NCI-H128 (cell line): ENCODE data around the gene PKIG.

Experiments
- DNase-seq: peaks from one replicate; lab custom pipeline; 2025; ENCODE audit not compliant: unreplicated experiment; lab: John Stamatoyannopoulos, UW

Gene PKIG

DNA sequence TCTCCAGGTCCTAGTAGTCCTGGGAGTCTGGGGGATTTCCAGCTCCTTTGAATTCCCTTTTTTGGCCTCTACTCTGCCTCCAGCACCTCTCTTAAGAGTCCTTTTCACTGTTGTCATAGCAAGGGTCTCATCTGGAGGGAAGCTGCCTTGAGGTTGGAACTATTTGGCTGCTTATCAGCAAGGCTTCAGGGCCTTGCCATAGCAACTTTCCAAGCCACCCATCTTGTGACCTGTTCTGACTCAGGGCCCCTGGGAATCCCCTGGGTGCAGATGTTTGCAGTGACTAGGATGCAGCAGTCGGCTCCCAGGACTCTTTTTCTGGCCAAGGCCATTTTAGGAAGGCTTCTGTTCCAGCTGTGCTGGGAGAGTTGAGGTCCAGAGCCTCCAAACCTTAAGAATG, 12.4 kb downstream of the PKIG start:
- DNase-seq = no peak

GRCh38 chr20:44596010-44596409, 13.6 kb downstream of the PKIG start:
- no peak for DNase-seq

DNA sequence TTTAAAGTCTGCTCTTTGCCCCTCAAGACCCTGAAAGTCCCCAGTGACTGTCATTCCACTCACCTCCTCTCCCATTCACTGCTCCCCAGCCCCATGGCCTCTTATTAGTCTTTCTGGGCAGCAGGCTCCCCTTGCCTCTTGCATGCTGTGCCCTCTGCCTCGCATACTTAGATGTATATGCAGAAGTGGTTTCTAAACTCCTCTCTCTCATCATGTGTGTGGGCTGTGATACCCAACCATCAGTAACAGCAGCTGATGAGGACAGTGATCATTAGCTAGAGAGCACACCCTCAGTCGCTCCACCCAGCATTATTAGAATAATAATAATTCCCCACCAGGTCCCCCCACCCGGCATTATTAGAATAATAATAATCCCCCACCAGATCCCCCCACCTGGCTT, 14.5 kb downstream of the PKIG start:
- DNase-seq = no peak

GRCh38 chr20:44597516-44597915, 15.1 kb downstream of the PKIG start:
- DNase-seq = no peak

- no peak for DNase-seq
Observed at GRCh38 chr20:44597930-44598329, 15.6 kb downstream of the PKIG start.

DNA sequence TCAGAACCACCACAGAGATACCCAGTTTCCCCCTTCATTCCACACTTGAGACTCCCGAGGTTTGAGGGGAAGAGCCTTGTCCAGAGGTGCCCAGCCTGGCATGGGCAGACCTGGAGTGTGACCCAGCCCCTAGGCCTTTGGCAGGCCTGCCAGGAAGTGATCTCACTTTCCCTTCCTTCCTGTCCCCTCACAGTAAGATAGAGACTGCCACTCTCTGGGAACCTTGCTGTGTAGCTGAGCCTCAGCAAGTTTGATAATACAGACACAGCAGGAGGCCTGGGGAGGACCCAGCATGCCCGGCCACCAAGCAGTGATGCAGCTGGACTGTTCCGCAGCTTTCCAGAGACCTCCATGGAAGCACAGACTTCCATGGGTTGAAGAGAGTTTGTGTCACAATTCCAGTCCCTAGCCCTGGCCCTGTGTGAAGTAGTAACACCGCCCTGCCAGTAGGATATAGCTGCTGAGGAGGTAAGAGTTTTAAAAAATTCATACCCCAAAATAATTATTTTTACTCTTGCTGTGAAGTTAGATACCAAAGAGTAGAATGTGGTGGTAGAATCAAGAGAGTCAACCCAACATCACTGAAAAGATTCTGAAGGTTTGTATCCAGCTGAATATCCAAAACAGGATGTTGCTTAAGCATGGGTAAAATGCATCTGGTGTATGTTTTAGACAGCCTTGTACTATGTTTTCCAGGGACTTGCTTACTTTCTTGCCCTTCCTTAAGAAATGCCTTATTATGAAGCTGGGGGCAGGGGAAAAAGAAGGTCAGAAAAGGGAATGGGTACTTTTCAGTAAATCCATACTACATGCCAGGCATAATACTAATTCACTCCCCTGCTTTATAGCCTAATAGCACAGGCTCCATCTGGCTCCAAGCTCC, 16.3 kb downstream of the PKIG start:
- DNase-seq = no peak

GRCh38 chr20:44599715-44600114, 17.3 kb downstream of the PKIG start:
- DNase-seq = no peak

DNA sequence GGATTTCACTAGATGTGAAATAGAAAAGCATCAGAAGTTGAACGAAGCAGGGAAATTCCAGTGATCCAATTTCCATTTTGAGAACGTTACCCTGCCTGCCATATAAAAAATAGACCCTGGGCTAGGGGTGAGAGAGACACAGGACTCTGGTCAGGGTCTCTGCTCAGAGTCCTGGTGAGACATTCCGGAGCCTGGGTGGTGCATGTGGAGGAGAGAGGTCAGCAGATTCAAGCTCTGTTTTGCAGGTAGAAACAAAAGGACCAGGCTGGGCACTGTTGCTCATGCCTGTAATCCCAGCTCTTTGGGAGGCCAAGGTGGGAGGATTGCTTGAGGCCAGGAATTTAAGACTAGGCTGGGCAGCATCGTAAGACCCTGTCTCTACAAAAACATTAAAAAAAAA, 17.9 kb downstream of the PKIG start:
- DNase-seq = no peak

DNA sequence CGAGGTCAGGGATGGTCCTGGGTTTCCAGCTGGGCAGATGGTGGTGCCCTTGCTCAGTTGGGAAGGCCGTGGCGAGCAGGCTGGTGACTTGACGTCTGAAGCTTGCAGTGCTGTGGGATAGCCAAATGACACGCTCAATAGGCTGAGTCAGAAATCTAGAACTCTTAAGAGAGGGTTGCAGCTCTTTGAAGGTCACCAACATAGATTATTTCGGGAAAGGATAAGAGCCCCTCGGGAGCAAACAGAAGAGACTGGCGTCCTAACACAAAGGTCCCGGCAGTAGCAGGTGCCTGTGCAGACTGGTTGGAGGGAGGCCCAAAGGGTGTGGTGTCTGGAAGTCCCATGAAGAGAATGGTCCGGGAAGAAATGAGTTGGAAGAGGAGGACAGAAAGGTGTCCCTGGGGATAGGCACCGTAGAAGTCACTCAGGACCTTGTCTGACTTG, 18.4 kb downstream of the PKIG start:
- DNase-seq = no peak

- no peak for DNase-seq
Observed at GRCh38 chr20:44601236-44601671, 18.9 kb downstream of the PKIG start.

DNA sequence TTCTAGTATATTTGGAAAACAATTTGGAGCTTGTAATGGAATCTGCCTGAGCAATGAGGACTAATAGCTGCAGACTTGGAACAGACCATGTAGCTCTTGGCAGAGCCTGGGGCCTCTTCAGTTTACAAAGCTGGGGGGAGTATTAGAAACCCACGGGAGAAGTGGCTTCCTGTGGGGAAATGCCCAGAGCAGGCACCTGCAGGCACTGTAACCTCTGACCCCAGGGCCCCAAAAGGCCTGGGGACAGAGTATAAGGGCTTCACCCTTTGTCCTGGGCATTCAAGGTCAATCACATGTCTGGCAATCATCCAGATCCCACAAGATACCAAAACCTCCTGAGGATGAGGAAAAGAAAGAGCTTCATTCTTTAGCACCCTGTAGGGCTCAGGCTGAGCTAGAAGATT, 19.4 kb downstream of the PKIG start:
- no peak for DNase-seq

GRCh38 chr20:44603327-44603726, 20.9 kb downstream of the PKIG start:
- DNase-seq = no peak

- no peak for DNase-seq
Observed at GRCh38 chr20:44606725-44607441, 24.5 kb downstream of the PKIG start.

- DNase-seq = no peak
Observed at GRCh38 chr20:44609006-44609515, 26.7 kb downstream of the PKIG start.

GRCh38 chr20:44609516-44610312, 27.3 kb downstream of the PKIG start:
- DNase-seq = peak; percentile 67

DNA sequence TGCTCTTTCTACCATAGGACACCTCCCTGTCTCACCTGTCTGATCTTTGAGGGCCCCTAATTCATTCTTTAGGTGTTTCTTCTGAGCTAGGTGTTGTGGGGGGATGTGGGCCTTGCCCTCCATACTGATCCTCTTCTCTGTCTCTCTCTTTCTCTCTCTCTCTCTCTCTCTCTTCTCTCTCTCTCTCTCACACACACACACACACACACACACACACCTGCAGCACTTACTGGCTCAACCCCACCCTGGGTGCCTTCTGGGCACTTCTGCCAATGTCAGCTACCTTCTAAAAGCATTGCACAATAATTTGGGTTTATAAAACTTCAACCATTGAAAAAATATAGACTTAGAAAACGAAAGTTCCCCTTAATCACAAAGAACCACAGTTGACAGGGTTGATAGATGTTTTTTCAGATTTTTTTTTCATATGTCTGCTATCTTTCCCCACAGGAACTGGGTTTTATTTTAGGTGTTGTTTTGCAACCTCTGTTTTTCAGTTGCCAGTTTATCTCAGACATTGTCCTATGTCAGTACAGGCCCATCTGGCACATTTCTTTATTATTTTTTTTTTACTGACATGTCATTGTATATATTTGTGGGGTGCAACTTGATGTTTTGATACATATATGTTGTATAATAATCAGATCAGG, 28.1 kb downstream of the PKIG start:
- DNase-seq = no peak

DNA sequence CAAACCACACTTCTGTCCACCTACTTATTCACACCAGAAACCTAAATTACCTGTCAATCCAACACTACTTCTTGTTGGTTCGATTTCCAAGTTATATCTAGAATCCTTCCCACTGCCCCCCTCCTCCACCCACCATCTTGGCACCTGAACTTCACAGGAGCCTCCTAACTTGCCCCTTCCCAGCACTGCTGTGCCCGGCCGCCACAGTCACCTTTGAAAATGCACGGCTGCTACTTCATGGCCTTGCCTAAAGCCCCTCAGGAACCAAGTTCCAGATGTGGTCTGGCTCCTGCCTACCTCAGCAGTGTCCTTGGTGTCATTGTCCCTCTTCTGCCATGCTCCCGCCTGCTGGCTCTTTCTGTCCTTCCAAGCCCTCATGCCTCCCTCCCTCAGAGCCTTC, 31.2 kb downstream of the PKIG start:
- no peak for DNase-seq

- DNase-seq = no peak
Observed at GRCh38 chr20:44614525-44614924, 32.1 kb downstream of the PKIG start.

DNA sequence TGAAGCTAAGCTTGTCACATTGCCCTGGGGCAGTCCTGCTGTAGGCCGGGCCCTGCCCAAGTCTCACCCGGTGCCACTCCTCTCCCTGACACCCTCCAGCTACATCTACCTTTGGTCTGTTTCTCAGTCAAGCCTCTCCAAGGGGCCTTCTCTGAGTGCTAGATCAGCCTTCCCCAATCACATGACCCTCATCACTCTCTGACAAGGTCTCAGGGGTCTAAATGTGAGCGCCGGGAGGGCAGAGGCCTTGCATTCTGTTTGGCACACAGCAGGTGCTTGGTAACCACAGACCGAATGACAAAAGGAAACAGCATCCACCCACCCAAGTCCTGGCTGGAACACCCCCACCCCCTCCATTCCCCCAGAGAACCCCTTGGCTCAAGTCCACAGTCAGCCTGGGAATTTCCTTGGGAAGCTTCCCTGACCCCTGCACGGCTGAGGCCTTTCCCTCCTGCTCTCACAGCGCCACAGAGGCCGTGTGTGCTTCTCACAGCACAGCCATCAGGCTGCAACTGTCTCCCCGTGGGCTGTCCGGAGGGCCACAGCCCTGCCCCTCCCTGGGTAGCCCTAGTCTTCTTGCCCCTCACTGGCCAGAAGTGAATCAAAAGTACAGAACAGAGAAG, 32.9 kb downstream of the PKIG start:
- no peak for DNase-seq

- no peak for DNase-seq
Observed at GRCh38 chr20:44615876-44616603, 33.7 kb downstream of the PKIG start.
